NCI-H1417 treated with DMSO at 0.1 percent for 48 hours (cell line): ENCODE data around the gene ZNF750.
"Not testable (repeated sequence)": the region's sequence is repeated elsewhere in the genome, so short reads cannot be mapped to it uniquely, and the experiment has no call there.

Experiments
- DNase-seq: peaks from one replicate; lab custom pipeline; 2025; lab: John Stamatoyannopoulos, UW

Gene ZNF750

GRCh38 chr17:82793974-82794630 is 45.7 kb downstream of the ZNF750 start:
- DNase-seq = peak; percentile 10

- no peak for DNase-seq
Observed at GRCh38 chr17:82791532-82791931, 48.3 kb downstream of the ZNF750 start.

- DNase-seq = no peak
Observed at GRCh38 chr17:82790391-82790790, 49.4 kb downstream of the ZNF750 start.

- no peak for DNase-seq
Observed at GRCh38 chr17:82789806-82790205, 50.0 kb downstream of the ZNF750 start.

- no peak for DNase-seq
Observed at GRCh38 chr17:82789051-82789592, 50.7 kb downstream of the ZNF750 start.

- DNase-seq = no peak
Observed at GRCh38 chr17:82788206-82789001, 51.4 kb downstream of the ZNF750 start.

- no peak for DNase-seq
Observed at GRCh38 chr17:82787081-82787848, 52.6 kb downstream of the ZNF750 start.

GRCh38 chr17:82786427-82786826 is 53.4 kb downstream of the ZNF750 start:
- no peak for DNase-seq

GRCh38 chr17:82785581-82785980 is 54.2 kb downstream of the ZNF750 start:
- DNase-seq = not testable (repeated sequence)

GRCh38 chr17:82783498-82783897 is 56.3 kb downstream of the ZNF750 start:
- DNase-seq = no peak

- no peak for DNase-seq
Observed at GRCh38 chr17:82782657-82783207, 57.1 kb downstream of the ZNF750 start.

- no peak for DNase-seq
Observed at GRCh38 chr17:82781894-82782274, 57.9 kb downstream of the ZNF750 start.

GRCh38 chr17:82780971-82781893 is 58.6 kb downstream of the ZNF750 start:
- DNase-seq = no peak

- DNase-seq = no peak
Observed at GRCh38 chr17:82780195-82780594, 59.6 kb downstream of the ZNF750 start.

GRCh38 chr17:82779541-82779940 is 60.3 kb downstream of the ZNF750 start:
- no peak for DNase-seq
